NCI-H82 (cell line): ENCODE results near the gene CCDC92B.
A peak's percentile ranks its signal among the peaks of the same experiment; 100 is the strongest.

Experiments
- DNase-seq: peaks from one replicate; lab custom pipeline; 2025; lab: John Stamatoyannopoulos, UW

The CCDC92B gene

DNA sequence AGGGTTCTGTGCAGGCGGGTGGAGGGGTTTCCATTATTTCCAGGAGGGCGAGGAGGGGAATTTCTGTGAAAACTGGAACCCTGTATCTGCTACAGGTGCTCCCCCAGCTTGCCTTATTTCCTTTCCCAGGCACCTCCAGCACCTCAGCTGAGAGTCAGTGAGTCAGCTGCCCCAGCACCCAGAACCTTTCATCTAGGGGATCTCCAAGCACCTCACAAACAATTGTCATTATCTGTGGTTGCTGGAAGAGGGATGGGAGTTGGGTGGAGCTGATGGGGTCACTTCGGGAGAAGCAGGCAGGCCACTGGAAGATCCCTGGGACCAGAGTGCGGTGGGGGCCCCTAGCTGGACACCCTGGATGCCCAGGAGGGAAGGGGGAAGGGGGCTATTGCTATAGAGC, 27.8 kb downstream of the CCDC92B start:
- no peak for DNase-seq

DNA sequence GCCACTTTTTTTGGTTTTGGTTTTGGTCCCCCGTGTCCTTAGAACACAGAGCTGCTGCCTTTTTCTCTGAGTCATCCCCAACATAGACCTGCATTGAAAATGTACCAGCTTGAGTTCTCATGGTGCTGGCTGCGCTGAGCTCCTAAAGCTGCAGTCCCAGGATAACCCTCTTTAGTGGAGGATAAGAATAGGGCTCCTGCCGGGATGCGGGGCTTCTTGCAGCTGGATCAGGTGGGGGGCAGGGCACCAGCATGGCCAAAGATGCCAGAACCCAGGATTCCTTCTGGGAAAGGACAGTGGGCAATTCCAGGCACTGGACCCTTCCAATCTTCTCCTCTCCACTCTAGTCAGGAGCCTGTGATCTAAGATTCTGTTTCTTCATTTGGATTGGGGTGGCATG, 29.6 kb downstream of the CCDC92B start:
- DNase-seq: peak; percentile 33

DNA sequence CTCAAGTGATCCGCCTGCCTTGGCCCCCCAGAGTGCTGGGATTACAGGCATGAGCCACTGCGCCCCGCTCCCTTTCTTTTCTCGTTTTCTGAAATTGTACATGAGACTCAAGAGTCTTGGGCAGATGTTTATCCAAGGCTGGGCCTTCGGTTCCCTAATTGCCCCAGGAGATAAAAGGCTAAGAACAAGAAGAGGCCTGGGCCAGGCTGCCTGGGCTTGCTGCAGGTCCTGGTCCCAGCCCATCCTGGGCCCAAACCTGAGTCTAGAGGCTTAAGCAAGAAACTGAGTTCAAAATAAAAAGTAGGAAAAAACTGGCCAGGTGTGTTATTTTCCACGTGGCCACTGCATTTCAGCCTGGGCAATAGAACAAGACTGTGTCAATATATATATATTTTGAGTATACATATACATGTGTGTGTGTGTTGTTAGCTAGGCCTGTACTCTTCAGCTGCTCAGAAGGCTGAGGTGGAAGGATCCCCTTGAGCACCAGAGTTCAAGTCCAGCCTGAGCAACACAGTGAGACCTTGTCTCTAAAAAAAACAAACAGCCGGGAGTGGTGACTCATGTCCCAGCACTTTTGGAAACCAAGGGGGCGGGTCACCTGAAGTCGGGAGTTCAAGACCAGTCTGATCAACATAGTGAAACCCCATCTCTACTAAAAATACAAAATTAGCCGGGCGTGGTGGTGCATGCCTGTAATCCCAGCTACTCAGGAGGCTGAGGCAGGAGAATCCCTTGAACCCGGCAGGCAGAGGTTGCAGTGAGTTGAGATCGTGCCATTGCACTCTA, 31.1 kb downstream of the CCDC92B start:
- DNase-seq: no peak

DNA sequence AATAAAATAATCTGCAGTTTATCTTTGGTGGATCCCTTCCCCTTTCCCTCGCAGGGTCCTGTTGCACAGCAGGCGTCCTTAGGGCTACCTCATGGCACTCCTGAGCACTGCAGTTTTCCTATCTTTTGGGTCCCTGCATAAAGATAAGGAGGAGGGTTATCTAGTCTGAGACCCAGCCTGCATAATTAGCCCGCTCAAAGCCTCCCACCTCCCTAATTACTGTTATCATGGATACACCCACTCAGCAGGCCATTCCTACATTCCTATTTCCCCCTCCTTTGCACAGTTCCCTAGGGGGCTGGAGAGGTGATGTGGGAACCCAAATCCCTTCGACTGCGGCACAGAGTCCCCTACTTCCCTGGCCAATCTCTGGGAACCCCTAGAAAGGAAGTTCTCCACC, 32.8 kb downstream of the CCDC92B start:
- DNase-seq: no peak

DNA sequence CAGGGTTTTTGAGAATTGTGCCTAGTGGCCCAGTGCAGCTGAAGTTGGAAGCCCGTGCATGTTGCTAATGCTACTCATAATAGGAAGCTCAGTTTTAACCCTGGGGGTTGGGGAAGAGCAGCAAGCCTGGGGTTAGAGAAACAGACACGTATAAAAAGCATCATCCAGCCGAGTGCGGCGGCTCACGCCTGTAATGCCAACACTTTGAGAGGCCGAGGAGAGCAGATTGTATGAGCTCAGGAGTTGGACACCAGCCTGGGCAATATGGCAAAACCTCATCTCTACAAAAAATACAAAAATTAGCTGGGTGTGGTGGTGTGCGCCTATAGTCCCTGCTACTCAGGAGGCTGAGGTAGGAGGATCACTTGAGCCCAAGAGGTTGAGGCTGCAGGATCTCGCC, 35.6 kb downstream of the CCDC92B start:
- no peak for DNase-seq

DNA sequence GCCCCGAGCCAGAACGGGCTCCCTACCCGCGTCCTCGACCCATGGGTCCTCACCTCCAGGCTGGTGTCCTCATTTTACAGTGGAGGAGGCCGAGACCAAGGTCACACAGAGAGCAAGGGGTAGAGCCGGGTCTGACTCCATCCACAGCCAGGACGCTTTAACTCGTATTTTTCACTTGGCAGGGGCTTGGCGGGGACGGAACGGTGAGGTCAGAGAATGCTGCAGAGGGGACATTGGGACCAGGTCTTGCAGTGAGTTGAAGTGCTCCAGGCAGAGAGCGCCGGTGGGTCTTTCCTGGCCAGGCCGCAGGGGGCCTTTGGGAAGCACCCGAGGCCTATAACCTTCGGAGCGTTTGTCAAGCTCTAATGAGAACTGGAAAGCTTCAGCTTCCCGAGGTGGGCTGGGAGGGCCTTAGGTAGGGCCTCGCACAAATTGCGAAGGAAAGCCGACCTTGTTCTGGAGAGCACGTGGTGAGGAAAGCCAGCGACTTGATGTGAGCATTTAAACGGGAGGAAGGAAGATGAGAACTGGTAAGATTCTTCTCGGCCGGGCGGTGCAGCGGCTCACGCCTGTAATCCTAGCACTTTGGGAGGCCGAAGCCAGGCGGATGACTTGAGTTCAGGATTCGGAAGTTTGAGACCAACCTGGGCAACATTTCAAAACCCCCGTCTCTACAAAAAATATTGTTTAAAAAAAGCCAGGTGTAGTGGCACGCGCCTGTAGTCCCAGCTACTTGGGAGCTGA, 37.0 kb downstream of the CCDC92B start:
- DNase-seq: peak; percentile 70

DNA sequence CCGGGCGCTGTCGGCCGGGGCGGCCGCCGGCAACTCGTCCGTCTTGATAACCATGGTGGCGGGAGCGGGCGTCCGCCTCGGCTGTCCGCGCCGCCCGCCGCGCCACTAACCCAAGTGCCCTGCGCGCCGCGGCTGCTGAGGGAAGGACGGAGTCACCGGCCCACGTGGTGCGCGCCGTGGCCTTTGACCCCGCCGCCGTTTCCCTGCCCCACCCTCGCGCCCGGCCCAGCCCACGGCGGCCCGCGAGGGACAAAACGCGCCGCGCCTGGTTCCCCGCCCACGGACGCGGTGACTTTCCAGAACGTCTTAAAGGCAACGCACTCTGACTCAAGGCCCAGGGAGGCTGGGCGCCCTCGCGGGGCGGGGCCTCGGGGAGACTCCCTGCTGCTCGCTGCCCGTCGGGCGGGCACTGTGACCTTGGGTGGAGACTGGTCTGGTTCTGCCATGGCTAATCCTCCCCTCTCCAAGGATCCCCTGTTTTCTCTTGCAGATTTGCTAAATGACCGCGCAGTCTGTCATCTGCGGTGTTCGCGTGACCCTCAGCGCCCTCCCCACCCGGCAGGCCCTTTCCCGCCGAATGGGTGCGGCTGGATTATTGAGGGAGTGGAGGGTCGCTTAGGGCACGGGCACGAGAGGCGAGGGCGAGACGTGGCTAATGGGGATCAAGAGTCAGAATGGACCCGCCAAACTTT, 37.7 kb downstream of the CCDC92B start, which contains the start of gene CLUH:
CLUH (minus strand) TSS at position 157 of the 692 bp plus-strand sequence; CDS start at position 54, 103 bp downstream.
- peak; percentile 99 for DNase-seq

DNA sequence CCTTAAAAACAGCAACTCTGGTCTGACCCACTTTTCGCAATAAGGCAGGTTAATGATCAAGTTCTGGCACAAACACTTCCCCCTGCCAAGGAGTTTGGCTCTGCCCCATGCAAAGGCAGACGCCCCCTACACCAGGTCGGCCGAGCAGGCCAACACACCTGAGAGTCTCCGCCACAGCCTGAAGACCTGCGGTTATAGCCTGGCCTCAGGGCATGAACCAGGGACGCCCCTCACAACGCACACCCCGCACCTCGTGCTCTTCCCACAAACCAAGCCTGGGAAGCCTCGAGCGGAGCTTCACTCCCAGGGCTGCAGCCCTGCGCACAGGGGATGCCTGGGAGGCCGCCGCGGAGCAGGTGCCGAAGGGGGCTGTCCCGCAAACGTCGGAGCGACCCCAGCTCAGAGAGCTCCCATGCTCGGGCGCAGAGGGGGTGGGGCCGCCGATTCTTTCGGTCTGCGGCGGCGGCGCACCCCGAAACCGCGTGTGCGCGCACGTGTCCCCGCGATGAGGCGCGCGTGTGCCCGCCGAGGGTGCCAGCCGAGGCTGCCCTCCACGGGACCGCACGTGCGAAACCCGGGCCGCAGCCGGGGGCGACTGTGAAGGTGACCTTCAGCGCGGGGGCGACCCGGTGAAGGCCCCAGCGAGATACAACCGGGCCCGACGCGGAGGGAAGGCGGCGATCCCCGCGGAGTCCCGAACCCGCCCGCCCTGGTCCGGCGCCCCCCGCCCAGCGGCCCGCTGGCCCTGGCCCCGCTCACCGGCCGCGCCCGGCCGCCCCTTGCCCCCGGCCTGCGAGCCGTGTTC, 38.4 kb downstream of the CCDC92B start:
- DNase-seq: peak; percentile 48

DNA sequence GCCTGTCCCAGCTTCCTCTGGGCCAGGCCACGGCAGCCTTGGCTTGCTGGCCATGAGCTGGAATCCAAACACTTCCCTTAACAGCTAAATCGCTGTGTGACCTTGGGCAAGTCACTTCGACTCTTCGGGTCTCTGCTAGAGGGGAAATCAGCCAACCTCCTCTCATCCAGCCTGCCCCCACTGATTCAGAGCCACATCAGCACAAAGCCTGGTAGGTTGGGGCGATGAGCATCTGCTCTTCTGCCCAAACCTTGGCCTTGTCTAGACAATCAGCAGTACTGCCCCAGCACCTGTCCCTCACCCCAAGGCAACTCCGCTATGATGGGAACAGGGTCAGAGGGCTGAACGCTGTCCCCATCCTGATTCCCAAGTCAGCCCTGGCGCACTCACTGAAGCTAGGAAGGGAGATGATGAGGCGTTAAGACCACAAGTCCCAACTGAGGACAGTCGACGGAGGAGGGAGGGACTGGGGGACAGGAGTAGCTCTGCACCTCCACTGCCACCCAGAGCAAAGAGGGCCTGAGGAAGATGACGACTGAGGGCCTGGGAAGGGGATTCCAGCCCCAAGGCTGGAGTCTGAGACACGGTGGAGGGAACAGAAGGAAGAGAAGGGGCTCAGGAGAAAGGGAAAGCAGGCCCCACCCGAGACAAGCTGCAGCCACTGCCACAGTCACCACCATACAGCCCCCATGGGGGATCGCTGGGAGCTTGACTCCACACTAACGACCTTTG, 39.2 kb downstream of the CCDC92B start:
- DNase-seq: peak; percentile 51

DNA sequence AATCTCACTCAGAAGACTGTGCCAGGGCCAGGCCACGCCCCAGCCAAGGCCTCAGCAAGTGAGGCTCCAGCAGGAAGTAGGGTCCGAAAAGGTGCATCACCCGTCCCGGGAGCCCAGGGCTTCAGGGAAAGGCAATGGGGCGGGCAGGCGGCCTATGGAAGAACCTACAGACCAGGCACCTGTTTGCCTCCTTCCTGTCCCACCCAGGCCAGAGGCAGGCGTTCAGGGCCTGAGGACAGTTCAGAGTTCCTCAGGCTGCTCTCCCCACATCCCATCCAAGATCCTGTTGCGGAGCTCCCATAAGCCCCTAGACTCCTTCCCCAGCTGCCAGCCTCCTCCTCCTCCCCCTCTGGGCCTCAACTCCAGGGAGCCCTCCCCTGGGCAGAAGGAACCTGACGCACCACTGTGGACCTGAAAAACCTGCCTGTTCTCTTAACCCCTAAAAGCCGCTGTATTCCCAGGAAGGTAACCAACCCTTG, 40.2 kb downstream of the CCDC92B start:
- peak; percentile 71 for DNase-seq

DNA sequence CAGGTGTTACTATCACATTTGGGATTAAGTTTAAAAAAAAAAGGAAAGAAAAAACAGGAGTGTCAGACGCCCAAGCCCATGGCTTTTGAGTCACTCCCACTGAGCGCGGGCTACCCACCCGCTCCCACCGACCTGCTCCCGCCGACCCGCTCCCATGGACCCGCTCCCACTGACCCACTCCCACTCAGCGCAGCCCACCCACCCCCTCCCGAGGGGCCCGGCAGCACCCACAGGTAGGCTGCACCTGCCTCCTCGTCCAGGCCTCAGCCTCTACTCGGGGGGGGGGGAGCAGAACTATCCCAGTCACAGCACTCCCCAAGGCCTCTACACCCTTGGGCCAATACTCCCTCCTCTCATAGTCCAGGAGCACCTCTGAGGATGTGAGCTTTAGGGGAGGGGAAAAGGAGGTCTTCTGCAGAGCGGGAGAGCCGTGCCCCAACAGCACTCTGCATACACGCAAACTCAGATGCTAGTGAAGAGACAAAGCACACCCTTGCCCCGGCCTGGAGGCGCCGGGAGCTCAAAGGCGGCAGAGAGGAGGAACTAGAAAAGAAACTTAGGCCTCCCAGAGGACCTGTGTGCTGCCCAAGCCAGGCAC, 40.8 kb downstream of the CCDC92B start:
- DNase-seq: no peak

DNA sequence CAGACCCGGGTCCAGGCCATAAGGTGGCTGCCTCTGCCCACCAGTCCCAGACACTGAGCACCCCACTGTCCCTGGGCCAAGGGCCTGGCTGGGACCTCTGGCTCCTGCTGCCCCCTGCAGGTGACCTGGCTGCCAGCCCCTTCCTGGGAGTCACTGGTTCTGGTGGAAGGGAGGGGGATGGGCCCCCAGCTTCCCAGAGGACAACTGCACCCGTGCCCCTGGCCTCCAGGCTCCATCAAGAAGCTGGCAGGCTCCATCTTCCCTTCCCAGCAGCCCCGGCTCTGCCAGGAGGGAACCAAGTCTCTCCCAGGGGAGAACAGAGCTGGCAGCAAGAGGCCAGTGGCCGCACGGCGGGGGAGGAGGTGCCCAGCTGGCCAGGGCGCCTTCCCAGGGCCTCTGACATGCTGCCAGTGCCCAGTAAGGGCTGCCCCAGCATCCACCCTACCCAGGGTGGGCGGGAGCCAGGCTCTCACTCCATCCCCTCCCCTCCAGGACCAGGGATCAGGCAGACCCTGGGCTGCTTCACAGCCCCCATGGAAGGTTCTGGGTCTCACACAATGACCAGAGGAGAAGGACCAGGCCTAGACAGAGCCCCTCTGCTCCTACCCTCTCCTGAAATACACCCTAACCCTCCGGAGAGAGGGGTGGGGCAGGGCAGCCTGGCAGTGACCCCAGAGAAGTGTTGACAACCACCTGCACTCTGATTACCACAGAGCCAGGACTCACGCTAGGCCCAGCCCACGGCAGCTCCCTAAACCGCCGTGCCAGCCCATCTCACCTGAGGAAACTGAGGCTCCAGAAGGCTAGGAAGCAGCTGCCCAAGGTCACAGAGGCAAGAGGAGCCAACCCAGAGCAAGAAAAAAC, 41.5 kb downstream of the CCDC92B start:
- peak; percentile 62 for DNase-seq

DNA sequence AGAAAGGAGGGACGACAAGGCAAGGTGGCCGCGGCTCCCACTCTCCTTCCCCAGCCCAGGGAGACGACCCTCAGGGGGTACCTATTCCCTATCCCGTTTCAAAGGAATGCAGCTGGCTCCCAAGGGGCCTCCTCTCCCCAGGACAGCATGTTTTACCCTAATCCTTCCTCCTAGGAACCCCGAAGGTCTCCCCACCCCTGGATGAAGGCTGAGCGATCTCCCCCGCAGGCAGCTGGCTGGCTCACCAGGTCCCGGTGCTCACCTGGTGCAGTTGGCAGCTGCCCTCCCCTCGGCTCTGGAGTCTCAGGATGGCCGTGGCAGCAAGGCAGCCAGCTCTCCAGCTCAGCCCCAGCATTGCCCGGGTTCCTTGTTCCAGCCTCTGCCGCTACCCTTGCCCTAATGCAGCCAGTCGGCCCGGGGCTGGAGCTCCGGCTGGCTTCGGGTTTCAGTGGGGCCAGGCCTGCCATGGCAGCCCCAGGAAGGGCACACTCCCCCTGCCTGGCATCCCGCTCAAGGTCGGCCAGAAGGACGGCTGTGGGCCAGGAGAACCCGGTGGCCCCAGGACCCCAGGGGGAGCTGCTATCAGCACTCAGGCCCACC, 42.4 kb downstream of the CCDC92B start:
- no peak for DNase-seq

DNA sequence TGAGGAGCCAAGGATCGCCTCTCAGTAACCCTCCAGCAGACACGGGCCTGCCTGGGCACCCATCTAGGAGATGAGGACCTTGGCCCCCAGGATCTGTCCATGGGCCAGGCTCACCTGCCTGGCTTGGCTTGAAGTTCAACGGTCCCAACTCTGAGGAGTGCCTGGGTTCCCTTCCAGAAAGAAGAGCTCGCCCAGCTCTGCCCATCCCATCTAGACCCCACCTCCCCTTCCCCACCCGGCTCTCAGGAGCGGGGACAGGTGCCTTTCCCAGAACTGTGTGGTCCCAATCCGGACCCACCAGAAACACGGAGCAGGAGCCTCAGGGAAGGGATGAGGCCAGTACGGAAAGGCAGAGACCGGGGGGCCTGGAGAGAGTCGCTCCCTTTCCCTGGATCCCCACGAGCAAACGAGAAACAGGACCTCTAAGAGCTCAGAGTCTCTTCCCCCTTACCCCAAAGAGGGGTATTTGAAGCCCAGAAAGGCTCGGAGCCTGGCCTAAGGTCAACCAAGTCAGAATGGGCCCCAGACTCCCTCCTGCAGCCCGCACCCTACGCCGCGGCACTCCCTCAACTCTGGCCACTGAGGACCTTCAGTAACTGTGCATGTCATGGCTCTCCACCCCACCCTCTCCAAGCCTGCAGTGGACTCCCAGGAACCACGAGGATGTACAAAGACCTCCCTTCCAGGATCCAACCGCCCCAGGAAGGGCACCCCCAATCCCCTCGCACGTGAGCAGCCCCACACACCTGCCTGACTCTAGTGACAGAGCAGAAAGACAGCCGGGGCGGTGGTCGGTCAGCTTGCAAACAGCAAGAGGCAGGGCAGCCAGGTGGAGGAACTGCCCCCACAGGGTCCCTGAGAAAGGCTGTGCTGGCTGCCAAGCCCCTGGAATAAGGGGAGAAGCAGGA, 43.3 kb downstream of the CCDC92B start:
- DNase-seq: no peak

DNA sequence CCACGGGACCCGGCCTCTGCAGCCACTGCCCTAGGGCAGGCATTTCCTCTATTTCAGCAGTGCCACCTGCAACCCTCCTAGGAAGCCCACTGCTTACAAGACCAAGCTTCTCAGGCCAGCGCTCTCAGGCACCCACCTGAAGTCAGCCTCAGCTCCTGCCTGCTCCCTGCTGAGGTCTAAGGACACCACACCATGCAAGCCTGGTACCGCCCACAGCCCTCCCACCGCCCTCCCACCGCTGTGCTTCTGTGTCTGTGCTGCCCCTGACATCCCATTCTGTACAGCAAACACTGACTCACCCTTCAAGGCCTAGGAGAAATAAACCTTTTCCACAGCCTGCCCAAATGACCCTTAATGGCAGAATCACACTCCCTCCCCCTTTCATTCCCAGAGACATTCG, 44.2 kb downstream of the CCDC92B start:
- DNase-seq: no peak

DNA sequence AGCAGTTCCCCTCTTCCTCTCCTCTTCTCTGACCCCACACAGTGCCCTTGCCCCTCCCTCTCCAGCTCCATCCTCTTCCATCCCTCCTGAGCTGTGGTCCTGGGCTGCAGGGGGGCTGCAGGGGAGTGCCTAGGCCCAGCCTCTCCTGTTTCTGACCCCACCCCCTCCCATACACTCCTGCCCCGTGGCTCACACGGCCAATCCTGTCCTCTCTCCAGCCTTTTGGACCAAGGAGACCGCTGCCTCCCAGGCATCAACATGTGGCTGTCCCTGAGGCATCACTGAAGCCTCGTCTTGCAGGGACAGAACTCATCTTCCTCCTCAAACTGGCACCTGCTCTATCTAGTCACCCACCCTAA, 44.6 kb downstream of the CCDC92B start:
- DNase-seq: no peak

DNA sequence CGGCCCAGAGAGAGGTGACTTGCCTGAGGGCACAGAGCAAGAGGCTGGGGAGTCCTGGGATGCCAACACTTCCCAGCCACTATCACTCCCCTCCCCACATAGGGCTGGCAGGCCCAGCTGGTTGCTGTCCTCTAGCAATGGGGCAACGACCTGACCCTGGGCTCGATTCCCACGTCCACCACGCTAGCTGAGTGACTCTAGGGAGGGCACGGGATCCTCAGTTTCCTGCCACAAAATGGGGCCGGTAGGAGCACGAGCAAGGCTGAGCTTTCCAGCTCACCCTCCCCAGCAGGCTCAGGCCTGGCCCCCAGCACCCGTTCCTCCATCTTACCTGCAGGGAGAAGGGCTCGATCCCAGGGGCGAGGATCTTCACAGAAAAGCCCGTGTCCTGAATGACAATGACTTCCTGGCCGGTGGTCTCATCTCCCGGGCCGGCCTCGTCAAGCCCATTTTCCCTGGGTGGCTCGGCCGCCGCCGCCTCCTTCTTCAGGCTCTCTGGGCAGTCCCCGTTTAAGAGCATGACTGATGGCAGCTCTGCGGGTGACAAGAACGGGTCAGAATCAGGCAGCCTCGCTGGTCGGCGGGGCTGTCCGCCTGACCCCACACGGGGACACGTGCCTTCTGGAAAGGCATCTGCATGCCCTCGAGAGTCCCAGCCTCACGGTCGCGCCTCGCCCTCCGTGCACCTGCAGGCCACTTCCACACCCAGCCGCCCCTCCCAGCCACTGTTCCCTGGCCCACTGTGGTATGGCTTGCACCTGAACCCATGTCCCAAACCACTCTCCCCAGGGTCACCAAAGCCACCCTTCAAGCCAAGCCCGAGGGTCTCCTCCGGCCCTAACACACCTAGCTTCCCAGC, 45.2 kb downstream of the CCDC92B start:
- DNase-seq: no peak
